Progenitor cell of endocrine pancreas (in vitro differentiated cells): ENCODE measurements around the gene DELE1. TPM values are rescaled to one million over a fixed set of nuclear protein-coding genes. Genes with fewer than 3 reads are reported as not detected.
A peak's percentile ranks its signal among the peaks of the same experiment; 100 is the strongest.

Experiments
- DNase-seq: peaks from one replicate; pipeline ENCODE4 v3.0.0; 2021; ENCODE audit warnings: low spot score; ENCODE audit not compliant: unreplicated experiment
- H3K27ac Mint-ChIP-seq: 2 replicates; pipeline ENCODE4 v1.8.0; 2021; ENCODE audit warnings: mild to moderate bottlenecking, moderate library complexity, mixed read lengths
- H3K27me3 Mint-ChIP-seq: 2 replicates; pipeline ENCODE4 v1.8.0; 2021; ENCODE audit warnings: mixed read lengths
- H3K36me3 Mint-ChIP-seq: 2 replicates; pipeline ENCODE4 v1.8.0; 2022; ENCODE audit warnings: mixed read lengths; ENCODE audit not compliant: insufficient read depth
- H3K4me1 Mint-ChIP-seq: 2 replicates; pipeline ENCODE4 v1.8.0; 2021; ENCODE audit warnings: low read depth, mixed read lengths
- H3K4me3 Mint-ChIP-seq: 2 replicates; pipeline ENCODE4 v1.8.0; 2021; ENCODE audit warnings: low read depth, mild to moderate bottlenecking, moderate library complexity, mixed read lengths
- H3K9me3 Mint-ChIP-seq: 2 replicates; pipeline ENCODE4 v1.8.0; 2021; ENCODE audit warnings: low read depth, mixed read lengths
- total RNA-seq: library from RNA; stranded (reverse); gene quantifications from 2 replicates; pipeline ENCODE4 v1.2.1, GENCODE V29; 2021
- TF ChIP-seq, protein P1 (sequence below): fragments of 200-600 bp; sonication (generic); IDR thresholded peaks from one replicate; pipeline ENCODE4 v1.5.0; 2021; ENCODE audit warnings: antibody characterized with exemption, mild to moderate bottlenecking; ENCODE audit not compliant: unreplicated experiment

DELE1 gene
- total RNA-seq, 1 donor from 2014 or later: 86.1 TPM

DNA sequence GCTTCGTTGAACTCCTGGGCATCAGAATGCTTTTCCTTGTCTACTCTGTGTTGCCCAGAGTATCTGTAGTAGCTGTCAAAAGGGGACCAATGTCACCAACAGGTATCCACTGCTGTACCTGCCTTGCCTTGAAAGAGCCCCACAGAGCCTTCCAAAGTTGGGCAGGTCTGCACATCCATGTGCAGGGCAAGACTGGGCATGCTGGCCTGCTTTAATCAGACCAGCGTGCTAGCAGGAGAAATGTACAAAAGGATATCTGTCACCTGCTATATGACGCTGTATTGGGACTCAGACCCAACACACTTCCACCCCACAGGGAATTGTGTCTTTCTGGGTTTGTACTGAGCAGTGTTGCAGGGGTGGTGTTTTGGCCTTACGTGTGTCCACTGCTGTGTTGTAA lies 11.9 kb downstream of the DELE1 start:
- TF ChIP-seq, protein P1, sequence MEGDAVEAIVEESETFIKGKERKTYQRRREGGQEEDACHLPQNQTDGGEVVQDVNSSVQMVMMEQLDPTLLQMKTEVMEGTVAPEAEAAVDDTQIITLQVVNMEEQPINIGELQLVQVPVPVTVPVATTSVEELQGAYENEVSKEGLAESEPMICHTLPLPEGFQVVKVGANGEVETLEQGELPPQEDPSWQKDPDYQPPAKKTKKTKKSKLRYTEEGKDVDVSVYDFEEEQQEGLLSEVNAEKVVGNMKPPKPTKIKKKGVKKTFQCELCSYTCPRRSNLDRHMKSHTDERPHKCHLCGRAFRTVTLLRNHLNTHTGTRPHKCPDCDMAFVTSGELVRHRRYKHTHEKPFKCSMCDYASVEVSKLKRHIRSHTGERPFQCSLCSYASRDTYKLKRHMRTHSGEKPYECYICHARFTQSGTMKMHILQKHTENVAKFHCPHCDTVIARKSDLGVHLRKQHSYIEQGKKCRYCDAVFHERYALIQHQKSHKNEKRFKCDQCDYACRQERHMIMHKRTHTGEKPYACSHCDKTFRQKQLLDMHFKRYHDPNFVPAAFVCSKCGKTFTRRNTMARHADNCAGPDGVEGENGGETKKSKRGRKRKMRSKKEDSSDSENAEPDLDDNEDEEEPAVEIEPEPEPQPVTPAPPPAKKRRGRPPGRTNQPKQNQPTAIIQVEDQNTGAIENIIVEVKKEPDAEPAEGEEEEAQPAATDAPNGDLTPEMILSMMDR: no peak

GRCh38 chr5:141940695-141941271 lies 17.1 kb downstream of the DELE1 start:
- no peak overlapping the region for H3K27ac Mint-ChIP-seq
- TF ChIP-seq, protein P1: peak; percentile 21
- no peaks in the 10 kb centered on the region for H3K9me3 Mint-ChIP-seq
- peaks cover 7% of the 10 kb centered on the region for H3K4me1 Mint-ChIP-seq
- no peak overlapping the region for H3K4me3 Mint-ChIP-seq
- H3K27me3 Mint-ChIP-seq: no peaks in the 10 kb centered on the region
- DNase-seq: no peak
- H3K36me3 Mint-ChIP-seq: peaks cover 4% of the 10 kb centered on the region

More for the DNA sequence above, 11.9 kb downstream of the DELE1 start:
- Mint-ChIP-seq H3K27me3 (no peaks in the 10 kb centered on the region), H3K4me3 (no peak overlapping the region), H3K4me1 (no peaks in the 10 kb centered on the region), H3K27ac (no peak overlapping the region), H3K36me3 (peaks cover 18% of the 10 kb centered on the region), H3K9me3 (no peaks in the 10 kb centered on the region)
- DNase-seq: no peak

GRCh38 chr5:141941307-141941706 lies 17.6 kb downstream of the DELE1 start:
- Mint-ChIP-seq H3K27ac (no peak overlapping the region), H3K4me3 (no peak overlapping the region), H3K27me3 (no peaks in the 10 kb centered on the region), H3K4me1 (peaks cover 7% of the 10 kb centered on the region), H3K9me3 (no peaks in the 10 kb centered on the region), H3K36me3 (peaks cover 1% of the 10 kb centered on the region)
- TF ChIP-seq, protein P1: no peak
- DNase-seq: no peak

DNA sequence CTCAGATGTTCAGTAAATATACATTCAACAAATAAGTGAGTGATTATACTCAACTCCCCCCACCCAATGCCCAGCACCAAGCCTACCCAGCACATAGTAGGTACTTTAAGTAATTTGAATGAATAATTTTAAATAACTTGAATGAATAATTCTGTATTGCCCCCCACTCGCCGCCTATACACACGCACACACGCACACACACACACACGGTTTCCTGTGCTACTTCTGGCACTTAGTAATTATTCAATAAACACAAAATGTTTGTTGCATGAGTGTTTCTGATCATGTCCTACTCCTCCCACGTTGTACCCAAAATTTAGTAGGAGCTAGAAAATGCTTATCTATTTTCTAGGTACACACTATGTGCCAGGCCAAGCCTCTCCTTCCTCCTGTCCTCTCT lies 18.1 kb downstream of the DELE1 start:
- Mint-ChIP-seq H3K4me1 (peaks cover 7% of the 10 kb centered on the region), H3K27ac (no peak overlapping the region), H3K4me3 (no peak overlapping the region), H3K27me3 (no peaks in the 10 kb centered on the region), H3K36me3 (peaks cover 1% of the 10 kb centered on the region), H3K9me3 (no peaks in the 10 kb centered on the region)
- no peak for DNase-seq
- TF ChIP-seq, protein P1: no peak

DNA sequence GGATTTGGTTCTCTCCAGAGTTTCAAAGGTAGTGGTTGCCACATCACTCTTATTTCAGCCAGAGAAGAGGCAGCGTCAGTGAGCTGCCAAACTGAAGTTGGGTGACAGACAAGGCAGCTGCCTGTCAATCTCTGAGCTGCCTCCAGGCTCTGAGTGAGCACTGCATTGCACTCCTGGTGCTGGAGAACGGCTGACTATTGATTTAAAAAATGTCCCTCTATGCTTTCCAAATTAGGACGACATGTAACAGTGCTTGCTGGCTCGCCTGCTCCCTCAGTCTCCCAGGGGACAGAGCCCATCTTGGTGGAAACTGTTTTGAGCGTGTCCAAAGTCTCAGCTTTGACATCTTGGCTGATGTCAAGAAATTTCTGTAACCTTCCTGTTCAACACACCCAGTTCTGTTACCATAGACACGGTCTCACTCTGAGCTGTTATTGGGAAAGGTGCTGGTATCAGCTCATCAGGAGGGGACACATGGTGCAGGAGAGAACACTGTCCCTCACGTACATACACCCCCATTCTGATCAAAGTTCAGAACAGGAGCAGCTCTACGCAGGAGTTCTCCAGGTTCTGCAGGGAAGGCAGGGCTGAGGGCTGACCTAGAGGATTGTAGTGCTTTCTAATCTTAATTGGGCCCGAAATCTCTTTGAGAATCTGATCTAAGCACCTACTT lies 18.6 kb downstream of the DELE1 start:
- Mint-ChIP-seq H3K4me1 (peaks cover 7% of the 10 kb centered on the region), H3K4me3 (no peak overlapping the region), H3K9me3 (no peaks in the 10 kb centered on the region)

More for the DNA sequence above, 18.6 kb downstream of the DELE1 start:
- TF ChIP-seq, protein P1: no peak
- Mint-ChIP-seq H3K36me3 (no peaks in the 10 kb centered on the region), H3K27ac (no peak overlapping the region), H3K27me3 (no peaks in the 10 kb centered on the region)
- no peak for DNase-seq
